SK-N-SH treated with all-trans-retinoic acid at 6 μM for 48 hours (cell line): ENCODE results near the gene NAPB.

Experiments used
- ATAC-seq: fragments of 200-7000 bp; cut with Tn5 transposase; 3 replicates; pipeline ENCODE4 v1.9.1; 2020; ENCODE audit warnings: mild to moderate bottlenecking, moderate library complexity
- ARNTL ChIP-seq: fragments of 450-650 bp; formaldehyde crosslinking; IDR thresholded peaks from 2 replicates; pipeline ENCODE4 v1.5.0; 2020; ENCODE audit warnings: low read depth, mild to moderate bottlenecking, moderate library complexity, borderline replicate concordance
- CSDC2 ChIP-seq: fragments of 250-450 bp; sonication (Bioruptor Pico); IDR thresholded peaks from 2 replicates; pipeline ENCODE4 v1.5.0; 2020; ENCODE audit warnings: mild to moderate bottlenecking, moderate library complexity
- GLIS3 ChIP-seq: fragments of 250-450 bp; sonication (Bioruptor Pico); IDR thresholded peaks from 2 replicates; pipeline ENCODE4 v1.5.0; 2020; ENCODE audit warnings: mild to moderate bottlenecking, moderate library complexity
- ISL1 ChIP-seq: fragments of 250-450 bp; sonication (Bioruptor Pico); IDR thresholded peaks from 2 replicates; pipeline ENCODE4 v2.1.2; 2022; ENCODE audit warnings: mild to moderate bottlenecking, moderate library complexity
- OSR1 ChIP-seq: fragments of 250-450 bp; sonication (Bioruptor Pico); IDR thresholded peaks from 2 replicates; pipeline ENCODE4 v1.8.0; 2022; ENCODE audit warnings: moderate library complexity, mild to moderate bottlenecking, inconsistent platforms
- PPARA ChIP-seq: fragments of 250-450 bp; sonication (Bioruptor Pico); IDR thresholded peaks from 2 replicates; pipeline ENCODE4 v1.5.0; 2020; ENCODE audit warnings: mild to moderate bottlenecking, borderline replicate concordance
- RARB ChIP-seq: fragments of 250-450 bp; sonication (Bioruptor Pico); IDR thresholded peaks from 2 replicates; pipeline ENCODE4 v1.8.0; 2021; ENCODE audit warnings: mild to moderate bottlenecking, moderate library complexity
- TCF4 ChIP-seq: fragments of 250-450 bp; sonication (Bioruptor Pico); IDR thresholded peaks from 2 replicates; pipeline ENCODE4 v1.8.0; 2021; ENCODE audit warnings: mild to moderate bottlenecking, moderate library complexity, borderline replicate concordance
- TOX ChIP-seq: fragments of 250-450 bp; sonication (Bioruptor Pico); IDR thresholded peaks from 2 replicates; pipeline ENCODE4 v1.8.0; 2021; ENCODE audit warnings: mild to moderate bottlenecking, moderate library complexity, borderline replicate concordance
- ZFP3 ChIP-seq: fragments of 250-450 bp; sonication (Bioruptor Pico); IDR thresholded peaks from 2 replicates; pipeline ENCODE4 v1.5.0; 2020; ENCODE audit warnings: mild to moderate bottlenecking, moderate library complexity
- ZFP30 ChIP-seq: fragments of 450-650 bp; formaldehyde crosslinking; IDR thresholded peaks from 2 replicates; pipeline ENCODE4 v1.5.0; 2022; ENCODE audit warnings: mild to moderate bottlenecking, moderate library complexity
- ZNF565 ChIP-seq: fragments of 450-650 bp; formaldehyde crosslinking; conservative IDR thresholded peaks from 2 replicates; pipeline ENCODE4 v1.5.0; 2020; ENCODE audit warnings: low read depth, mild to moderate bottlenecking, moderate library complexity
- ZNF70 ChIP-seq: fragments of 450-650 bp; formaldehyde crosslinking; IDR thresholded peaks from 2 replicates; pipeline ENCODE4 v1.5.0; 2020; ENCODE audit warnings: mild to moderate bottlenecking, moderate library complexity
- TF ChIP-seq, protein P1 (sequence below): fragments of 250-450 bp; sonication (Bioruptor Pico); IDR thresholded peaks from 2 replicates; pipeline ENCODE4 v1.8.0; 2021; ENCODE audit warnings: low read depth, mild to moderate bottlenecking, moderate library complexity, borderline replicate concordance
- TF ChIP-seq, protein P2 (sequence below): fragments of 250-450 bp; sonication (Bioruptor Pico); IDR thresholded peaks from 2 replicates; pipeline ENCODE4 v1.5.1; 2020; ENCODE audit warnings: low read depth, mild to moderate bottlenecking, moderate library complexity
- TF ChIP-seq, protein P3 (sequence below): fragments of 250-450 bp; sonication (Bioruptor Pico); IDR thresholded peaks from 2 replicates; pipeline ENCODE4 v1.8.0; 2020; ENCODE audit warnings: mild to moderate bottlenecking, moderate library complexity, borderline replicate concordance
- TF ChIP-seq, protein P4 (sequence below): fragments of 250-450 bp; sonication (Bioruptor Pico); IDR thresholded peaks from 2 replicates; pipeline ENCODE4 v1.5.1; 2021; ENCODE audit warnings: mild to moderate bottlenecking, moderate library complexity
- TF ChIP-seq, protein P5 (sequence below): fragments of 250-450 bp; sonication (Bioruptor Pico); IDR thresholded peaks from 2 replicates; pipeline ENCODE4 v1.5.0; 2020; ENCODE audit warnings: mild to moderate bottlenecking, moderate library complexity

Gene NAPB

DNA sequence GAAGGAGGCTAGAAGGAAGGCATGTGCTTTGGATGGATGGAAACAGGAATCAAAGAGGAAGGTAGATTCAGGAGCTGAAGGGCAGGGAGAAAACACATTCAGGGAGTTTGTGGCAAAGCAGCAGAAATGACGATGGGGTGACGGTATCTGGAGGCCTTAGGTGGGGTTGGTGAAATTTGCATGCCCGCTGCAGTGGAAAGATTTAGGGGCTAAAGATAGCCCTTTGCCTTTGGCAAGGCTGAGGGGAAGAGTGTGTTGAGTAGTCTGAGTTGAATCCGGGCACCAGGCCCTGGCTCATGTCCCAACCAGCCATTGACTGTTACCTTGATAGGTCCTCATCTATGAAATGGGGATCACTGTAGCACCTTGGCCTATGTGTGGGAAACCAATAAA lies 58.0 kb downstream of the NAPB start (continued):
- TF ChIP-seq, protein P1, sequence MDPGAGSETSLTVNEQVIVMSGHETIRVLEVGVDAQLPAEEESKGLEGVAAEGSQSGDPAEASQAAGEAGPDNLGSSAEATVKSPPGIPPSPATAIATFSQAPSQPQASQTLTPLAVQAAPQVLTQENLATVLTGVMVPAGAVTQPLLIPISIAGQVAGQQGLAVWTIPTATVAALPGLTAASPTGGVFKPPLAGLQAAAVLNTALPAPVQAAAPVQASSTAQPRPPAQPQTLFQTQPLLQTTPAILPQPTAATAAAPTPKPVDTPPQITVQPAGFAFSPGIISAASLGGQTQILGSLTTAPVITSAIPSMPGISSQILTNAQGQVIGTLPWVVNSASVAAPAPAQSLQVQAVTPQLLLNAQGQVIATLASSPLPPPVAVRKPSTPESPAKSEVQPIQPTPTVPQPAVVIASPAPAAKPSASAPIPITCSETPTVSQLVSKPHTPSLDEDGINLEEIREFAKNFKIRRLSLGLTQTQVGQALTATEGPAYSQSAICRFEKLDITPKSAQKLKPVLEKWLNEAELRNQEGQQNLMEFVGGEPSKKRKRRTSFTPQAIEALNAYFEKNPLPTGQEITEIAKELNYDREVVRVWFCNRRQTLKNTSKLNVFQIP (CRISPR knock-in tag): no peak

DNA sequence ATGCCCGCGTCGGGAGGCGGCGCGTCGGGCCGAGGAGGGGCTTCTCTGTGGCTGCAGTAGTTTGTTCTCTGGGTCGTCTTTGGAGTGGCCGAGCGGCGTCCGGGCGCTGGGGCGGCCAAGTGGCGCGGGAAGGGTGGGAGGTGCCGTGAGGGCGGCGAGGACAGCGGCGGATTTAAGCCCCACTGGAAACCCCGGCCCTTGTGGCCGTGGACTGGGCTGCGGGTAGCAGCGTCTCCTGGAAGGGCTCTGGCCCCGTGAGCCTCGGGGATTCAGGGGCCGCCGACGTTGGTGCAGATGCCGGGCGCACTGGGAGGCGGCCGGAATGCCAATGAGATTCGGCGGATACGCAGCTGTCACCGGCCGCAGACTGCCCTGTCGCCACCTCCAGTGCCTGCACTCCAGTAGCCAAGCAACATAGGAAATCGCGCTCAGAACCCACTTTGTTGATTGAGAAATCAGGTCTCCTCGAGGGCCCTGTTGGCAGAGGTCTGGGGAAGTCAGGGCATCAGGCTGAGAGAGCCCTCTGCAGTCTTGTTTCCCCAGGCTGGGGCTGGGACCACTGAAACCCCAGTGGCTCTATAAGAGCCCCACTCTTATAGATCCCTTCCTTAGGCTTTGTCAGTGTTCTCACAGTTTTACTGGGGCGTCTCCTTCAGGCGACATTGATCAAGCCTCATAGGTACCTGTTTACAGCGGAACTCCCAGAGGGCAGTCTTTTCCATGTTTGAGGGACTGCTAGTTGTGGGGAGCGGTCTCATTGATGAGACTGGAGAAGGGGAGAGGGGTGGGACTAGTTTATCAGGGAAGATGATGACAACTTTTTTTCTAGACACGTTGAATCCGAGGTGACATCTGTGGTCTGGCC lies 58.7 kb downstream of the NAPB start:
- TF ChIP-seq ARNTL (CRISPR knock-in tag) (no peak), ZFP3 (no peak), ZFP30 (CRISPR knock-in tag) (no peak), ZNF565 (CRISPR knock-in tag) (no peak), GLIS3 (CRISPR knock-in tag) (no peak), ISL1 (CRISPR knock-in tag) (no peak), CSDC2 (CRISPR knock-in tag) (no peak), ZNF70 (CRISPR knock-in tag) (no peak), OSR1 (CRISPR knock-in tag) (no peak), RARB (CRISPR knock-in tag) (no peak), PPARA (CRISPR knock-in tag) (no peak), TOX (CRISPR knock-in tag) (no peak), TCF4 (CRISPR knock-in tag) (no peak)
- TF ChIP-seq, protein P2, sequence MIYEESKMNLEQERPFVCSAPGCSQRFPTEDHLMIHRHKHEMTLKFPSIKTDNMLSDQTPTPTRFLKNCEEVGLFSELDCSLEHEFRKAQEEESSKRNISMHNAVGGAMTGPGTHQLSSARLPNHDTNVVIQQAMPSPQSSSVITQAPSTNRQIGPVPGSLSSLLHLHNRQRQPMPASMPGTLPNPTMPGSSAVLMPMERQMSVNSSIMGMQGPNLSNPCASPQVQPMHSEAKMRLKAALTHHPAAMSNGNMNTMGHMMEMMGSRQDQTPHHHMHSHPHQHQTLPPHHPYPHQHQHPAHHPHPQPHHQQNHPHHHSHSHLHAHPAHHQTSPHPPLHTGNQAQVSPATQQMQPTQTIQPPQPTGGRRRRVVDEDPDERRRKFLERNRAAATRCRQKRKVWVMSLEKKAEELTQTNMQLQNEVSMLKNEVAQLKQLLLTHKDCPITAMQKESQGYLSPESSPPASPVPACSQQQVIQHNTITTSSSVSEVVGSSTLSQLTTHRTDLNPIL (CRISPR knock-in tag): no peak
- TF ChIP-seq, protein P3, sequence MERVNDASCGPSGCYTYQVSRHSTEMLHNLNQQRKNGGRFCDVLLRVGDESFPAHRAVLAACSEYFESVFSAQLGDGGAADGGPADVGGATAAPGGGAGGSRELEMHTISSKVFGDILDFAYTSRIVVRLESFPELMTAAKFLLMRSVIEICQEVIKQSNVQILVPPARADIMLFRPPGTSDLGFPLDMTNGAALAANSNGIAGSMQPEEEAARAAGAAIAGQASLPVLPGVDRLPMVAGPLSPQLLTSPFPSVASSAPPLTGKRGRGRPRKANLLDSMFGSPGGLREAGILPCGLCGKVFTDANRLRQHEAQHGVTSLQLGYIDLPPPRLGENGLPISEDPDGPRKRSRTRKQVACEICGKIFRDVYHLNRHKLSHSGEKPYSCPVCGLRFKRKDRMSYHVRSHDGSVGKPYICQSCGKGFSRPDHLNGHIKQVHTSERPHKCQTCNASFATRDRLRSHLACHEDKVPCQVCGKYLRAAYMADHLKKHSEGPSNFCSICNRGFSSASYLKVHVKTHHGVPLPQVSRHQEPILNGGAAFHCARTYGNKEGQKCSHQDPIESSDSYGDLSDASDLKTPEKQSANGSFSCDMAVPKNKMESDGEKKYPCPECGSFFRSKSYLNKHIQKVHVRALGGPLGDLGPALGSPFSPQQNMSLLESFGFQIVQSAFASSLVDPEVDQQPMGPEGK (CRISPR knock-in tag): no peak
- TF ChIP-seq, protein P4, sequence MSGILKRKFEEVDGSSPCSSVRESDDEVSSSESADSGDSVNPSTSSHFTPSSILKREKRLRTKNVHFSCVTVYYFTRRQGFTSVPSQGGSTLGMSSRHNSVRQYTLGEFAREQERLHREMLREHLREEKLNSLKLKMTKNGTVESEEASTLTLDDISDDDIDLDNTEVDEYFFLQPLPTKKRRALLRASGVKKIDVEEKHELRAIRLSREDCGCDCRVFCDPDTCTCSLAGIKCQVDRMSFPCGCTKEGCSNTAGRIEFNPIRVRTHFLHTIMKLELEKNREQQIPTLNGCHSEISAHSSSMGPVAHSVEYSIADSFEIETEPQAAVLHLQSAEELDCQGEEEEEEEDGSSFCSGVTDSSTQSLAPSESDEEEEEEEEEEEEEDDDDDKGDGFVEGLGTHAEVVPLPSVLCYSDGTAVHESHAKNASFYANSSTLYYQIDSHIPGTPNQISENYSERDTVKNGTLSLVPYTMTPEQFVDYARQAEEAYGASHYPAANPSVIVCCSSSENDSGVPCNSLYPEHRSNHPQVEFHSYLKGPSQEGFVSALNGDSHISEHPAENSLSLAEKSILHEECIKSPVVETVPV: no peak
- TF ChIP-seq, protein P5, sequence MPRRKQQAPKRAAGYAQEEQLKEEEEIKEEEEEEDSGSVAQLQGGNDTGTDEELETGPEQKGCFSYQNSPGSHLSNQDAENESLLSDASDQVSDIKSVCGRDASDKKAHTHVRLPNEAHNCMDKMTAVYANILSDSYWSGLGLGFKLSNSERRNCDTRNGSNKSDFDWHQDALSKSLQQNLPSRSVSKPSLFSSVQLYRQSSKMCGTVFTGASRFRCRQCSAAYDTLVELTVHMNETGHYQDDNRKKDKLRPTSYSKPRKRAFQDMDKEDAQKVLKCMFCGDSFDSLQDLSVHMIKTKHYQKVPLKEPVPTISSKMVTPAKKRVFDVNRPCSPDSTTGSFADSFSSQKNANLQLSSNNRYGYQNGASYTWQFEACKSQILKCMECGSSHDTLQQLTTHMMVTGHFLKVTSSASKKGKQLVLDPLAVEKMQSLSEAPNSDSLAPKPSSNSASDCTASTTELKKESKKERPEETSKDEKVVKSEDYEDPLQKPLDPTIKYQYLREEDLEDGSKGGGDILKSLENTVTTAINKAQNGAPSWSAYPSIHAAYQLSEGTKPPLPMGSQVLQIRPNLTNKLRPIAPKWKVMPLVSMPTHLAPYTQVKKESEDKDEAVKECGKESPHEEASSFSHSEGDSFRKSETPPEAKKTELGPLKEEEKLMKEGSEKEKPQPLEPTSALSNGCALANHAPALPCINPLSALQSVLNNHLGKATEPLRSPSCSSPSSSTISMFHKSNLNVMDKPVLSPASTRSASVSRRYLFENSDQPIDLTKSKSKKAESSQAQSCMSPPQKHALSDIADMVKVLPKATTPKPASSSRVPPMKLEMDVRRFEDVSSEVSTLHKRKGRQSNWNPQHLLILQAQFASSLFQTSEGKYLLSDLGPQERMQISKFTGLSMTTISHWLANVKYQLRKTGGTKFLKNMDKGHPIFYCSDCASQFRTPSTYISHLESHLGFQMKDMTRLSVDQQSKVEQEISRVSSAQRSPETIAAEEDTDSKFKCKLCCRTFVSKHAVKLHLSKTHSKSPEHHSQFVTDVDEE: no peak
- TF ChIP-seq, protein P1 (CRISPR knock-in tag): no peak

More for the DNA sequence above, 58.7 kb downstream of the NAPB start:
- ATAC-seq: peak; percentile 34
